OCI-LY1 (cell line): ENCODE measurements around the gene MARCHF6.

Experiments used
- EZH2 ChIP-seq: fragments of 200-600 bp; sonication (generic), shearing (Covaris generic); IDR thresholded peaks from 2 replicates; pipeline ENCODE4 v1.8.0; 2017; ENCODE audit warnings: borderline replicate concordance, mixed run types, mild to moderate bottlenecking, antibody characterized with exemption, low read length, moderate library complexity, mixed read lengths
- TF ChIP-seq, protein P1 (sequence below): fragments of 200-600 bp; sonication (generic), shearing (Covaris generic); IDR thresholded peaks from 2 replicates; pipeline ENCODE4 v1.5.1; 2017; ENCODE audit warnings: mild to moderate bottlenecking, antibody characterized with exemption, low read length, moderate library complexity, mixed read lengths

DNA sequence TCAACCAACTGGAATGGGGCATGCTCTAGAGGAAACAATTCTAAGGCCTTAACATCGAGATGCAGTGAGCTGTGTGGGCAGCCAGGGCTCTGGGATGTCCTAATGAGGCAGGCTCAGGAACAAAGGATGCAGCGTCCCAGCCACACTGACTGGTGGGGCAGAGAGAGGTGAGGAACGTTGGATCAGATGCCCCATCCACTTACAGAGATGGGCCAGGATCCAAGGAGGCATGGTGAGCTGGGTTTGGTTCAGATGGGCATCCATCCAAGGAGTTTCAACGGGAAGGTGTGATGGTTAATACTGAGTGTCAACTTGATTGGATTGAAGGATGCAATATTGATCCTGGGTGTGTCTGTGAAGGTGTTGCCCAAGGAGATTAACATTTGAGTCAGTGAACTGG is 15.5 kb upstream of the MARCHF6 start:
- TF ChIP-seq, protein P1, sequence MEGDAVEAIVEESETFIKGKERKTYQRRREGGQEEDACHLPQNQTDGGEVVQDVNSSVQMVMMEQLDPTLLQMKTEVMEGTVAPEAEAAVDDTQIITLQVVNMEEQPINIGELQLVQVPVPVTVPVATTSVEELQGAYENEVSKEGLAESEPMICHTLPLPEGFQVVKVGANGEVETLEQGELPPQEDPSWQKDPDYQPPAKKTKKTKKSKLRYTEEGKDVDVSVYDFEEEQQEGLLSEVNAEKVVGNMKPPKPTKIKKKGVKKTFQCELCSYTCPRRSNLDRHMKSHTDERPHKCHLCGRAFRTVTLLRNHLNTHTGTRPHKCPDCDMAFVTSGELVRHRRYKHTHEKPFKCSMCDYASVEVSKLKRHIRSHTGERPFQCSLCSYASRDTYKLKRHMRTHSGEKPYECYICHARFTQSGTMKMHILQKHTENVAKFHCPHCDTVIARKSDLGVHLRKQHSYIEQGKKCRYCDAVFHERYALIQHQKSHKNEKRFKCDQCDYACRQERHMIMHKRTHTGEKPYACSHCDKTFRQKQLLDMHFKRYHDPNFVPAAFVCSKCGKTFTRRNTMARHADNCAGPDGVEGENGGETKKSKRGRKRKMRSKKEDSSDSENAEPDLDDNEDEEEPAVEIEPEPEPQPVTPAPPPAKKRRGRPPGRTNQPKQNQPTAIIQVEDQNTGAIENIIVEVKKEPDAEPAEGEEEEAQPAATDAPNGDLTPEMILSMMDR: no peak
- no peak for TF ChIP-seq EZH2
